HT-29 (cell line): ENCODE measurements around the gene CD300E. TPM values are rescaled to one million over a fixed set of nuclear protein-coding genes. Genes with fewer than 3 reads are reported as not detected.

Source experiments
- DNase-seq: peaks from one replicate; pipeline ENCODE4 v3.0.0-alpha.2; 2015; ENCODE audit warnings: low spot score
- total RNA-seq: library from RNA; depleted of rRNA; stranded (reverse); fragments of >200 nt; shearing (Covaris generic); gene quantifications from 2 replicates; pipeline ENCODE4 v1.2.3, GENCODE V29; 2014; rRNA removed

Gene CD300E
- total RNA-seq, 1 experiment from 2014 or later: not detected

DNA sequence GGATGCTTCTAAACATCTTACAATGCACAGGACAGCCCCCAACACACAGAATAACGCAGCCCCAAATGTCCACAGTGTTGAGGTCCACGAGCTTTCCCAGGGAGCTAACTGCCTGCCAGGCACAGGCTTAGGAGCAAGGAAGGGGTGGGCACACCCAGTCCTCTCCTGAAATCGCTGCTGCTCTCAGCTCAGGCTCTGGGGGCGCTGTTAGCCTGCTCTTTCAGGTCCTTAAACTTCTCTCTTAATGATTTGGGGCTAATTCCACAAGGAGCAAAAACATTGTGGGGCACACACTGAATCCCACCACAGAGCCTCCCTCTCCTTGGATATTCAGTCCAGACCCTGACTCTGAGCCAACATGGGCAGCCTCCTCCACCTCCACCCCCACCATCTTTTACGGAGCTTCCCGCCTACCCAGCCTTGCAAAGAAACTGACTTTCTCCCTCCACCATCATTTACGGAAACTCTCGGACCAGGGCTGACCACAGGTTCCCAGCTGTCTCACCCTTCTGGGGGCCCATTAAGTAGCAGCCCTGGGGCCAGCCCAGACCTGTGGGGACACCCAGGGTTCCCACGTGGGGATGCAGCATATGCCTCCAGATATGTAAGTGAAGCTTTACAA is 57.3 kb downstream of the CD300E start:
- DNase-seq: peak; percentile 51

DNA sequence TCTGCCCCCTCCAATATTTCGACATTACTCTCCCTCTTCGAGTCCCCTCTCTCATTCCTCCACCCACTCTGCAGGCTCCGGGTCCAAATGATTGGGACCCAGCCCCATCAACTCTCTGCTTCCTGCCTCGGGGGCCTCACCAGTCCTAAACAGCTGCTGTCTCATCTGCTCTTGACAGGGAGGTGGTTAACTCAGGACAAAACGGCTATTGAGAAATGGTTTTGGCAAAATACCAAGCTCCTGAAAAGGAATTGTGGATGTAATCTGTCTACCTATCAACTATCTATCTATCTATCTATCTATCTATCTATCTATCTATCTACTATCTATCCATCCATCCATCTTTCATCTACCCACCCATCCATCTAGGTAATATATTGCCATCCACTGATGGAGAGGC is 58.4 kb downstream of the CD300E start:
- DNase-seq: no peak

DNA sequence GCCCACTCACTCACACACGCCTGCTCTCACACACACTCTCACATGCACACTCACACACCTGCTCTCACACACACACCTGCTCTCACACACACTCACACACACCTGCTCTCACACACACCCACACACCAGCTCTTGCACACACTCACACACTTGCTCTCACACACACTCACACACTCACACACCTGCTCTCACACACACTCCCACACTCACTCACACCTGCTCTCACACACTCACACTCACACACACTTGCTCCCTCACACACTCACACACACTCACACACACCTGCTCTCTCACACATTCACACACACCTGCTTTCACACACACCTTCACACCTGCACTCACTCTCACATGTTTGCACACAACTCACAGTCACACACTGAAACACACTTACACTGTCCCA is 60.2 kb downstream of the CD300E start:
- DNase-seq: no peak

DNA sequence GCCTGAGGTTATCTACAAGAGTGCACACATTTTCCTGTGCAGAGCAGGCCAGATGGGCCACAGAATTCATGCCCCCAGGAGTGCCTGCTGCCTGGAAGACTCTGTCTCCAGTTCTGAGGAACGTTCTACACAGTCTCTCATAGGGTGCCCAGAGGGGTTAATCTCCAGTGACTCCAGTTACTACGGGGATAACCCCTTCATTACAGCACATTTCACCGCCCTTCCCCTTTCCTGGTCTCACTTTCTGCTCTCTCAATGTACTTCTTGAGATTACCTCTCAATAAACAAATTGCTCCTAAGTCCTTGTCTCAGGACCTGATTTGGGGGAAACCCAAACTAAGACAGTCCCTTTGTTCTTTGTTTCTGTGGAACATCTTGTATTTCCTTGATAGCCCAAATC is 62.0 kb downstream of the CD300E start:
- no peak for DNase-seq

Other genes starting within 250 kb of the CD300E start
- 145 and 149 TPM in 2 replicates for gene GPRC5C, start 191.7 kb downstream of the CD300E start, total RNA-seq
- gene CD300A, start 157.1 kb downstream of the CD300E start, total RNA-seq: not detected in 2 replicates
- not detected in 2 replicates for gene CD300LB, start 92.3 kb downstream of the CD300E start, total RNA-seq
- gene CD300C, start 77.6 kb downstream of the CD300E start, total RNA-seq: 0.48 and 0.68 TPM in 2 replicates
- not detected in 2 replicates for gene CD300H, start 56.2 kb downstream of the CD300E start, total RNA-seq
- not detected in 2 replicates for gene CD300LD, start 31.5 kb downstream of the CD300E start, total RNA-seq
- gene CD300LF, start 89.2 kb upstream of the CD300E start, total RNA-seq: not detected in 2 replicates
- 0.55 and 1.0 TPM in 2 replicates for gene RAB37, start 113.5 kb upstream of the CD300E start, total RNA-seq
- 298 and 304 TPM in 2 replicates for gene NHERF1, start 124.9 kb upstream of the CD300E start, total RNA-seq
- gene NAT9, start 152.6 kb upstream of the CD300E start, total RNA-seq: 49.5 and 50.4 TPM in 2 replicates
- 0.03 TPM in 1 of 2 replicates, not detected in the other for gene GRIN2C, start 236.1 kb upstream of the CD300E start, total RNA-seq
- gene FDXR, start 249.3 kb upstream of the CD300E start, total RNA-seq: 32.2 and 38.4 TPM in 2 replicates